HG02642 (cell line): Measurements from ENCODE around the gene SUSD6.
"Not testable (repeated sequence)": the region's sequence is repeated elsewhere in the genome, so short reads cannot be mapped to it uniquely, and the experiment has no call there.

Source experiments
- ATAC-seq: cut with Tn5 transposase; IDR thresholded peaks from one replicate; pipeline ENCODE4 v1.9.1; 2021; ENCODE audit warnings: mild to moderate bottlenecking; ENCODE audit not compliant: unreplicated experiment, poor library complexity

Gene SUSD6

DNA sequence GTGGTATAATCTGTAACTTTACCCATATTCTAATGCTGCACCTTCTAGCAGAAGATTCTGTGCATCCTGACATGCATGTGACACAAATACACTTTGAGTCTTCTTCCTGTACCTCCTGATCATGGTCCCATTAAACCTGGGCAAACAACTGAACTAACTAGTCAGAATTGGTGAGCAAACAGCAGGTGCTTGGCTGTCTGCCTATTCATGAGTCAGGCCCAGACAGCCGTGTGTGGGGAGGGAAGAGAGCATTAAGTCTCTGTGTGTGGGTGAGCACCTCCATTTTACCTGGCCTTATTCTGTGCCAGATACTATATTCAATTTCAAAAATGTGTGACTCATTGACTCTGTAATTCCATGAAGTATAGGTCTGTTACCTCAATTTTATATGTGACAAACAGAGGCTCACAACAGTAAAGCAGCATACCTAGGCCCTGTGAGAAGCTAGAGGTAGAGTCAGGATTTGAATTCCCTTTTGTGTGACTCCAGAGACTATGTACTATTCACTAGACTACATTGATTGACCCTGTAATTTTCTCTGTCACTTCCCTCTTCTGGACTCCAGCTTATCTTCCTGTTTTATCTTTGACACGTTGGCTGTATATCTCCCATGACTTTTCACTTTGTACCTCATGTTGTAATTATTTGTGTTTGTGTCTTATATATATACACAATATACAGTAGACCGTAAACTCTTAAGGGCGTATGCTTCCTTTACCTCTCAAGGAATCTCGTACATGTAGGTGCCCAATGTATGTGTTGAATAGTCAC, 32.2 kb downstream of the SUSD6 start:
- ATAC-seq: no peak

DNA sequence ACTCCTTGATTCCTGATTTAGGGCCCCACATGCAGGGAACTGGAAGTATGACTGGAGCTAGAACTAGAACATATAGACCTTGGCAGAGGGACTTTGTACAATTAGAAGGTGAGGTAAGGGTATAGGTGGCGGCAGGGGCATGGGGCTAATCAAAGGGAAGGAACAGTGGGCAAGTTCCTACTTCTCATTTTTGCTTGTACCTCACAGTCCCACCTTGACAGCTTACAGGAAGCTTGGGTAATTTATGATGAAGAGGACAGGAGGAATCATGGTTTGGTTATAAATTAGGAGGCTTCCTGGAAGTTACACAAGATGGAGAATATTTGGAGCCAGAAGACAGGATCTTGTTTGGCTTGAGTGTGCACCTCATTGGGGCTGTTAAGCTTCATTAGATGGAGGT, 33.4 kb downstream of the SUSD6 start:
- ATAC-seq: no peak

DNA sequence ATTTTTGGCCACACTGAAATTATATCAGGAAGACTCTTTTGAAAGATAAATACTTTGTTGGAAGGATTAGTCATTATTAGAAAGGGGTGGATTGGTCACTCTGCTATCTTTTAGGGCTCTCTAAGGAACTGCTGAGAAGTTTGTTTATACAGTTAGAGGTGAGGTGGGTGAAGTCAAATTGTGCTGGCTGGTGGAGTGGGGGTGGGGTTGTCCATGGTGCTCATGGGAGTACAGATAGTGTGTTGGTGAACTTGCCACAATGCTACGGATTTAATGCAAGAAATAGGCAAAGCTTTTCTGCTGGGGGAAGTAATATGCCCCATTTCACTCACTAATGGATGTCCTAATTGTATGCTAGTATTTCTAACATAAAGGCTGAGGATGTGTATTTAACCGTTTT, 35.8 kb downstream of the SUSD6 start:
- no peak for ATAC-seq

DNA sequence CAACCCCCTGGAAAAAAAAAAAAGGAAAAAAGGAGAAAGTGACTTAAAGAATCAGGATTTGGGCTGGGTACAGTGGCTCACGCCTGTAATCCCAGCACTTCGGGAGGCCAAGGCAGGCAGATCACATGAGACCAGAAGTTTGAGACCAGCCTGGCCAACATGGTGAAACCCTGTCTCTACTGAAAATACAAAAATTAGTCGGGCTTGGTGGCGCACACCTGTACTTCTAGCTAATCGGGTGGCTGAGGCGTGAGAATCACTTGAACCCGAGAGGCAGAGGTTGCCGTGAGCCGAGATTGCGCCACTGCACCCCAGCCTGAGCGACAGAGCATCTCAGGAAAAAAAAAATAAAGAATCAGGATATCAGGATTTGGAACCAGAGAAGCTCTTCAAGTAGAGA, 36.2 kb downstream of the SUSD6 start:
- not testable (repeated sequence) for ATAC-seq

- peak; percentile 59 for ATAC-seq
Measured at GRCh38 chr14:69648480-69649451, 37.4 kb downstream of the SUSD6 start.

GRCh38 chr14:69650948-69651369, 39.6 kb downstream of the SUSD6 start:
- no peak for ATAC-seq

GRCh38 chr14:69651664-69652063, 40.3 kb downstream of the SUSD6 start:
- ATAC-seq: no peak

DNA sequence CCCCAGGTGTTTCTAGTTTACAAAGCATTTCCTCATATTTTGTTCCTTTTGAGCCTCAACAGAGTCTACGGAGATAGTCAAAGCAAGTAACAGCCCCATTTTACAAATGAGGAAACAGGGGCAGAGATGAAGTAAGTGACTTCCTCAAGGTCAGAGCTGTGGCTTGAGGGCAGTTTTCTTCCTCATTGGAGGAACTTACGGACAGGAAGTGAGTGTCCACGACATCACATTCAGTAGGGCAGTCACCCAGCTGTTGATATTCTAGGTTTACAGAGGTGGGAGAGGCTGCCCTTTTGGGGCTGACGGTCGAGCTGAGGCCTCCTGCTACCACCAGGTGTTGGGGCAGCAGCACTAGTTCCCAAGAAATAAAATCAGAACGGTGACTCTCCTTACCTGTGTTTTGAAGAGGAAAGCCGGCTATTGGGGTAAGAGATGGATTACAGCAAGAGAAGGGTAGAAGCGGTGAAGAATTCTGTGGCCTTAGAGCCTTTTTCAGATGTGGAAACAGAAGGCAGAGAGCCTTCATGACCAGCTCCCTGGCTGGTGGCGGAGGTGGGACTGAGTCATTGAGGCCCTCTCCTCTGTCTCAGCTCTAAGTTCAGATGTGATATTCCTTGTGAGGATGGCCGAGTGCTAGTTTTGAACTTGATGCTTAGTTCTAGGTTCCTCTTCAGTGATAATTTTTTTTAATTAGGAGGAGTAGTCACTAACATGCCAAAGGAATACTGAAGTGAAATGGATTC, 41.7 kb downstream of the SUSD6 start:
- peak; percentile 46 for ATAC-seq

GRCh38 chr14:69654116-69654515, 42.7 kb downstream of the SUSD6 start:
- ATAC-seq: no peak

DNA sequence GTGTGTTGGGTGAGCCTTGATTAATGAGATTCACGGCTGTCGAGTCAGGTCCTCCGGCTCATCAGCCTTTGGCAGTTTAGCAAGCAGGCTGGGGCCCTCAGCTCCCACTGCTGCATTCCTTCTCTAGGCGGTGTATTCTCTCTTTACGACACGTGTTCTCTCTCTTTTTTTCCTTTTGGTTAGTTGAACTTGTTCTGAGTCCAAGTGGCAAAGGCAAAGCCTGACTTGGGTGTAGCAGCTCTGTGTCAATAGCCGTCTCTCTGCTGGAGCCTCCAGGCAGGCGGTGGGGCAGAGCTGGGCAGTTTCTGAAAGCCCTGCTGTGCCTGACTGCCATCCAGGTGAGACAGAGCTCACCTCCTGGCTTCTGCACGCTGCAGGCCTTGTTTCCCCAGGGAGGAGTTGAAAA, 46.6 kb downstream of the SUSD6 start:
- no peak for ATAC-seq

DNA sequence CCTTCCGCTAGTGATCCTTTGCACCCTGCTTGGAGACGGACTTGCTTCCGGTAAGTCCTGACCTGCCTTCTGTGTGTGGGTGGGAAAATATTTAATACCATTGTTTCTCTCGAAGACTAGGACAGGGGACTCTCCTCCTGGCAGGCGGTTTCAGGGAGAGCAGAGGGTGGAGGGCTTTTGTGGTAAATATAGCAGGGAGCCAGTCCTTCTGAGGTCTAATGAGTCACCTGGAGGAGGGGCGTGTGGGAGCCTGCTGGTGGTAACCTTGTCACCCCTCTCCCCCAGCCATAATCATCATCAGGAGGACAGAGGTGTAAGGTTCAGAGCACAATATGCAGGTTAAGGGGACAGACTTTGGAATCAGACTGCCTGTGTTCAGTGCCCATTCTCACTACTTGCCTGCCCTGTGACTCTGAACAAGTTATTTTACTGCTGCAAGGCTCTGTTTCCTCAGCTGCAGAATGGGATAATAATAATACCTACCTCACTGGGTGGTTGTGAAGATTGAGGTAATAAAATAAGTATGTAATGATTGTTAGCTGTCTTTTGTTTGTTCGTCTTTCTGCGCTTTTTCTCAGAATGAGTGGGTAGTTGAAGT, 47.4 kb downstream of the SUSD6 start:
- ATAC-seq: no peak

- ATAC-seq: no peak
Measured at GRCh38 chr14:69660344-69661193, 49.2 kb downstream of the SUSD6 start.

DNA sequence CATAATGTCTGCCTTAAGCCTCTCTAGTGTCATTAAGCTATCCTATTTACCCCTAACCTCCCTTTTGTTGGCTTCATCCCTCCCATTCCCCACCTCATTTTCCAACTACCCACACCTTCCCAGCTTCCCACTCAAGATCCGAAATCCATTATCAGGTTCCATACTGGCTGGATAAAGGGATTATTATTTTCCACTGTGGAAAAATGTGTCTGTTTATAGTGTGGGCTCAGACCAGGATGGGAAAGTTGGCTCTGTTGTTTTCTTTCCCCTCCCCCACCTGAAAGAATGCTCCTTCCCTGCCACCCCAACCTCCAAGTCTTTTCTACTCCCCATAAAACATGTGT, 49.8 kb downstream of the SUSD6 start:
- ATAC-seq: no peak

GRCh38 chr14:69662636-69663299, 51.4 kb downstream of the SUSD6 start:
- ATAC-seq: no peak

GRCh38 chr14:69663300-69663643, 51.9 kb downstream of the SUSD6 start:
- no peak for ATAC-seq

- no peak for ATAC-seq
Measured at GRCh38 chr14:69664265-69664664, 52.9 kb downstream of the SUSD6 start.

DNA sequence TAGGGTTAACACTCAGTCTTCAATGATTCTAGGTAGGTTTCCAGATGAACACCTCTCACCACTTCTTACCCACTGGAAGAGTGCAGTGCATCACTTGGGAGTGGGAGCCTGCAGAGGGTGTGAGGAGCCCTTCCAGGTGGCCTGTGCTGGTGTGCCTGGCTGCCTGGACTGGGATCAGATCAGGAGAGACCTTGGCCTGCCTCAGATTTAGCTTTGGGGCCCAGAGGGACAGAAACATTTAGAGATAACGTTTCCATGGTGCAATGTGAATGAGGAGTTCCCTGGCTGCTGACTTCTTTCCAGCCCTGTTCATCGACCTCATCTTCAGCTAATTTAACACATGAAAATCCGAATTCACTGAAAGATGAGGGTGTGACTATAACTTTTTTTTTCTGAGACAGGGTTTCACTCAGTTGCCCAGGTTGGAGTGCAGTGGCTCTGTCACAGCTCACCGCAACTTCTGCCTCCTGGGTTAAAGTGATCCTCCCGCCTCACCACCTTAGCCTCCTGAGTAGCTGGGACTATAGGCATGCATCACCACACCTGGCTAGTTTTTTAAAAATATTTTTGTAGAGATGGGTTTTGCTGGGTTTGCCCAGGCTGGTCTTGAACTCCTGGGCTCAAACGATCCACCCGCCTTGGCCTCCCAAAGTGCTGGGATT, 53.6 kb downstream of the SUSD6 start:
- no peak for ATAC-seq

- no peak for ATAC-seq
Measured at GRCh38 chr14:69665631-69666030, 54.2 kb downstream of the SUSD6 start.

- no peak for ATAC-seq
Measured at GRCh38 chr14:69666112-69666511, 54.7 kb downstream of the SUSD6 start.
